ENCODE measurements around the gene KIF5C.

- TF ChIP-seq YY1 (IDR thresholded peaks at IDR 0.05; ENCODE audit: insufficient read depth, insufficient read length) (no peak), ZNF274 (IDR thresholded peaks at IDR 0.05; ENCODE audit: low read depth, low read length) (no peak), SUZ12 (IDR thresholded peaks at IDR 0.05; ENCODE audit: extremely low read depth, insufficient read depth, insufficient read length) (no peak)
Observed at GRCh38 chr2:149064856-149065630, 190.0 kb downstream of the KIF5C start.

Data from NT2/D1 (cell line).